Esophagus muscularis mucosa (tissue), 4 donors: ENCODE data around the gene FLACC1. TPM values are rescaled to one million over a fixed set of nuclear protein-coding genes. Genes with fewer than 3 reads are reported as not detected.
A peak's percentile ranks its signal among the peaks of the same experiment; 100 is the strongest.

ENCODE experiments used
- DNase-seq: peaks from one replicate; pipeline ENCODE4 v3.0.0-alpha.2; 2017; ENCODE audit errors: extremely low spot score
- H3K27ac ChIP-seq, 4 donors: fragments of 200-600 bp; sonication (generic); replicated peaks in 1 of 4; 1 replicate in 3 of 4; 2 replicates in 1 of 4; pipeline ENCODE4 v1.5.1; 2016 to 2019; ENCODE audit warnings: mild to moderate bottlenecking in 1 of 4
- H3K27me3 ChIP-seq, 4 donors: fragments of 200-600 bp; sonication (generic); one replicate each; pipeline versions ENCODE4 v1.5.1 to v1.6.0; 2016 to 2019
- H3K36me3 ChIP-seq, 4 donors: fragments of 200-600 bp; sonication (generic); one replicate each; pipeline ENCODE4 v1.5.1; 2016 to 2019
- H3K4me1 ChIP-seq, 4 donors: fragments of 200-600 bp; sonication (generic); one replicate each; pipeline ENCODE4 v1.5.1; 2016 to 2019
- H3K4me3 ChIP-seq, 4 donors: fragments of 200-600 bp; sonication (generic); 1 replicate in 2 of 4; 2 replicates in 2 of 4; pipeline ENCODE4 v1.5.1; 2016 to 2019; ENCODE audit warnings: mild to moderate bottlenecking in 4 of 4, moderate library complexity in 1 of 4
- H3K9me3 ChIP-seq, 4 donors: fragments of 200-600 bp; sonication (generic); 1 replicate in 3 of 4; 2 replicates in 1 of 4; pipeline ENCODE4 v1.5.1; 2016 to 2019
- CTCF ChIP-seq, 3 experiments: fragments of 200-600 bp in 2 of 3; fragments of 450-650 bp in 1 of 3; sonication (generic) in 2 of 3; IDR thresholded peaks; one replicate each; pipeline ENCODE4 v1.5.1; 2017 to 2019; ENCODE audit warnings: antibody characterized with exemption in 3 of 3, mild to moderate bottlenecking in 2 of 3, moderate library complexity in 1 of 3
- EP300 ChIP-seq: sonication (generic); formaldehyde crosslinking; IDR thresholded peaks from one replicate; pipeline ENCODE4 v1.6.1; 2017; ENCODE audit warnings: antibody characterized with exemption
- POLR2A ChIP-seq: fragments of 450-650 bp; IDR thresholded peaks from one replicate; pipeline ENCODE4 v1.6.1; 2017; ENCODE audit warnings: antibody characterized with exemption, moderate library complexity, mild to moderate bottlenecking, low read depth
- POLR2AphosphoS5 ChIP-seq, 2 donors: sonication (generic); formaldehyde crosslinking; IDR thresholded peaks; one replicate each; pipeline ENCODE4 v1.6.1; 2017; ENCODE audit warnings: antibody characterized with exemption in 2 of 2
- WGBS: methylation state at CpG from one replicate; pipeline ENCODE4 v1.1.5; 2018; 5-methylcytosine and 5-hydroxymethylcytosine counted together
- intact Hi-C: fragments of 100-400 bp; cut with DNase I; formaldehyde crosslinking; loops from one replicate; pipeline ENCODE4 v1.15.1; 2023
- total RNA-seq, 4 donors: library from RNA; depleted of rRNA; stranded (reverse); fragments of >200 nt; gene quantifications; one replicate each; pipeline versions ENCODE4 v1.1.0 to v1.2.1, GENCODE V29; 2016

The FLACC1 gene
- total RNA-seq, 4 donors from 2014 or later = 1.2 to 5.1 (median 4.2) TPM

GRCh38 chr2:201276511-201276910 is 80.6 kb downstream of the FLACC1 start:
- Histone ChIP-seq H3K36me3 (peaks cover 34 to 73% (median 48%) of the 10 kb centered on the region in 4 donors), H3K27me3 (no peaks in the 10 kb centered on the region), H3K4me3 (no peak overlapping the region), H3K4me1 (peaks cover 0 to 3% (median 0%) of the 10 kb centered on the region in 4 donors), H3K27ac (no peak overlapping the region), H3K9me3 (no peaks in the 10 kb centered on the region)
- intact Hi-C loops = no loop called here
- TF ChIP-seq CTCF (IDR thresholded peaks at IDR 0.05) (no peak), POLR2A (no peak), POLR2AphosphoS5 (IDR thresholded peaks at IDR 0.05) (no peak)
- 96% methylated on average over 6 of the region's 6 CpGs for WGBS
- peak; percentile 91 for DNase-seq

- no peak for TF ChIP-seq POLR2AphosphoS5 (IDR thresholded peaks at IDR 0.05)
- TF ChIP-seq CTCF (IDR thresholded peaks at IDR 0.05) = no peak
- WGBS = 60% methylated on average over 5 of the region's 5 CpGs
- H3K4me1 ChIP-seq = peaks cover 0 to 3% (median 0%) of the 10 kb centered on the region in 4 donors
- no peaks in the 10 kb centered on the region for H3K9me3 ChIP-seq
- no peak for DNase-seq
- H3K4me3 ChIP-seq = no peak overlapping the region
- intact Hi-C loops = no loop called here
- H3K27me3 ChIP-seq = no peaks in the 10 kb centered on the region
- no peak overlapping the region for H3K27ac ChIP-seq
- H3K36me3 ChIP-seq = peaks cover 34 to 77% (median 48%) of the 10 kb centered on the region in 4 donors
Measured at GRCh38 chr2:201275990-201276389, 81.2 kb downstream of the FLACC1 start.

- Histone ChIP-seq H3K27me3 (no peaks in the 10 kb centered on the region), H3K9me3 (no peaks in the 10 kb centered on the region), H3K27ac (no peak overlapping the region), H3K36me3 (peaks cover 34 to 85% (median 50%) of the 10 kb centered on the region in 4 donors), H3K4me1 (peaks cover 0 to 3% (median 0%) of the 10 kb centered on the region in 4 donors), H3K4me3 (no peak overlapping the region)
- WGBS = 95% methylated on average over 2 of the region's 2 CpGs
- DNase-seq = peak; percentile 14
- intact Hi-C loops = no loop called here
- no peak for TF ChIP-seq POLR2AphosphoS5 (IDR thresholded peaks at IDR 0.05)
- TF ChIP-seq CTCF (IDR thresholded peaks at IDR 0.05) = no peak
- TF ChIP-seq EP300 = no peak
- no peak for TF ChIP-seq POLR2A
Measured at GRCh38 chr2:201275069-201275468, 82.1 kb downstream of the FLACC1 start.

- TF ChIP-seq POLR2AphosphoS5 (IDR thresholded peaks at IDR 0.05) (no peak), CTCF (IDR thresholded peaks at IDR 0.05) (no peak), EP300 (no peak), POLR2A (no peak)
Measured at GRCh38 chr2:201273330-201273983, 83.7 kb downstream of the FLACC1 start.

GRCh38 chr2:201271917-201272316 is 85.2 kb downstream of the FLACC1 start:
- H3K4me3 ChIP-seq = no peak overlapping the region
- no peaks in the 10 kb centered on the region for H3K9me3 ChIP-seq
- H3K27ac ChIP-seq = no peak overlapping the region
- H3K4me1 ChIP-seq = no peaks in the 10 kb centered on the region
- TF ChIP-seq POLR2AphosphoS5 (IDR thresholded peaks at IDR 0.05) (no peak), EP300 (no peak), POLR2A (no peak), CTCF (IDR thresholded peaks at IDR 0.05) (no peak)
- no peak for DNase-seq
- H3K27me3 ChIP-seq = no peaks in the 10 kb centered on the region
- H3K36me3 ChIP-seq = peaks cover 19 to 88% (median 47%) of the 10 kb centered on the region in 4 donors
- intact Hi-C loops = no loop called here
- 92% methylated on average over 2 of the region's 2 CpGs for WGBS

More at GRCh38 chr2:201273330-201273983, 83.7 kb downstream of the FLACC1 start:
- H3K27ac ChIP-seq = no peak overlapping the region
- H3K4me3 ChIP-seq = no peak overlapping the region
- peaks cover 25 to 82% (median 46%) of the 10 kb centered on the region in 4 donors for H3K36me3 ChIP-seq
- no peaks in the 10 kb centered on the region for H3K27me3 ChIP-seq
- 89% methylated on average over 9 of the region's 9 CpGs for WGBS
- DNase-seq = peak; percentile 17
- intact Hi-C loops = no loop called here
- no peaks in the 10 kb centered on the region for H3K4me1 ChIP-seq
- no peaks in the 10 kb centered on the region for H3K9me3 ChIP-seq
